Type B pancreatic cell (in vitro differentiated cells): ENCODE measurements around the gene AGR3. TPM values are rescaled to one million over a fixed set of nuclear protein-coding genes. Genes with fewer than 3 reads are reported as not detected.

Source experiments
- DNase-seq: peaks from one replicate; pipeline ENCODE4 v3.0.0; 2021; ENCODE audit warnings: mixed read lengths; ENCODE audit not compliant: unreplicated experiment; ENCODE audit errors: extremely low spot score
- H3K27ac Mint-ChIP-seq: 2 replicates; pipeline ENCODE4 v1.8.0; 2021; ENCODE audit warnings: mild to moderate bottlenecking, mixed read lengths
- H3K27me3 Mint-ChIP-seq: 2 replicates; pipeline ENCODE4 v1.8.0; 2021; ENCODE audit warnings: mixed read lengths
- H3K36me3 Mint-ChIP-seq: 2 replicates; pipeline ENCODE4 v1.8.0; 2021; ENCODE audit warnings: mixed read lengths
- H3K4me1 Mint-ChIP-seq: one replicate; pipeline ENCODE4 v1.8.0; 2021; ENCODE audit warnings: mixed read lengths; ENCODE audit not compliant: unreplicated experiment
- H3K4me3 Mint-ChIP-seq: 2 replicates; pipeline ENCODE4 v1.8.0; 2021; ENCODE audit warnings: mild to moderate bottlenecking, mixed read lengths
- H3K9me3 Mint-ChIP-seq: 2 replicates; pipeline ENCODE4 v1.8.0; 2021; ENCODE audit warnings: mixed read lengths
- CTCF ChIP-seq: fragments of 200-600 bp; sonication (generic); conservative IDR thresholded peaks from 2 replicates; pipeline ENCODE4 v1.5.0; 2021; ENCODE audit warnings: antibody characterized with exemption, mild to moderate bottlenecking
- total RNA-seq: library from RNA; stranded (reverse); gene quantifications from 2 replicates; pipeline ENCODE4 v1.2.1, GENCODE V29; 2021; ENCODE audit warnings: low replicate concordance

The AGR3 gene
- total RNA-seq, 1 donor from 2014 or later: 5.2 TPM

GRCh38 chr7:16900209-16900768 lies 18.5 kb upstream of the AGR3 start:
- no peak for DNase-seq
- Mint-ChIP-seq H3K36me3 (no peaks in the 10 kb centered on the region), H3K4me1 (peaks cover 3% of the 10 kb centered on the region), H3K9me3 (peaks cover 13% of the 10 kb centered on the region), H3K27ac (no peak overlapping the region), H3K27me3 (no peaks in the 10 kb centered on the region), H3K4me3 (no peak overlapping the region)
- TF ChIP-seq CTCF: no peak

- no peak for DNase-seq
- no peak for TF ChIP-seq CTCF
- peaks cover 5% of the 10 kb centered on the region for H3K4me1 Mint-ChIP-seq
- H3K27me3 Mint-ChIP-seq: no peaks in the 10 kb centered on the region
- H3K9me3 Mint-ChIP-seq: peaks cover 9% of the 10 kb centered on the region
- H3K36me3 Mint-ChIP-seq: no peaks in the 10 kb centered on the region
- no peak overlapping the region for H3K27ac Mint-ChIP-seq
- no peak overlapping the region for H3K4me3 Mint-ChIP-seq
Measured at GRCh38 chr7:16891874-16892643, 10.3 kb upstream of the AGR3 start.

DNA sequence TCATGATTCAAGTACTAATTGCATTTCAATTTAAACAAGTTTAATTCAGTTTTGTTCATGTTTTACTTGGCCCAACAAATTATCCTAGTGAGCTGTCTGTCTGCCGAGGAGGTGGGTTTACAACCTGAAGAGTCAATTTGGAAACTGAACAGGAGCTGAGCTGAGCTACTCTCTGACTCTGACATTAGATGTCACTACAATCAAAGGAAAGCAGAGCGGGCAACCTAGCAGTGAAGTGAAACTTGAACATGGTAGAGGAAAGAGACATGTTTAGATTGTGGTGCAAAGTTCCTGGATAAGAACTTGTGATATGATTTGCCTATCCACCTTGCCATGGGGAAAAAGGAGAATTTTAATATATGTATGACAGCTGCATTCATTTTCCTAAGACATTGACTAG lies 9.6 kb upstream of the AGR3 start:
- Mint-ChIP-seq H3K9me3 (peaks cover 8% of the 10 kb centered on the region), H3K4me3 (no peak overlapping the region), H3K27ac (peak overlapping the region; percentile 31), H3K4me1 (peaks cover 5% of the 10 kb centered on the region), H3K27me3 (no peaks in the 10 kb centered on the region), H3K36me3 (no peaks in the 10 kb centered on the region)
- peak; percentile 67 for TF ChIP-seq CTCF
- DNase-seq: no peak

DNA sequence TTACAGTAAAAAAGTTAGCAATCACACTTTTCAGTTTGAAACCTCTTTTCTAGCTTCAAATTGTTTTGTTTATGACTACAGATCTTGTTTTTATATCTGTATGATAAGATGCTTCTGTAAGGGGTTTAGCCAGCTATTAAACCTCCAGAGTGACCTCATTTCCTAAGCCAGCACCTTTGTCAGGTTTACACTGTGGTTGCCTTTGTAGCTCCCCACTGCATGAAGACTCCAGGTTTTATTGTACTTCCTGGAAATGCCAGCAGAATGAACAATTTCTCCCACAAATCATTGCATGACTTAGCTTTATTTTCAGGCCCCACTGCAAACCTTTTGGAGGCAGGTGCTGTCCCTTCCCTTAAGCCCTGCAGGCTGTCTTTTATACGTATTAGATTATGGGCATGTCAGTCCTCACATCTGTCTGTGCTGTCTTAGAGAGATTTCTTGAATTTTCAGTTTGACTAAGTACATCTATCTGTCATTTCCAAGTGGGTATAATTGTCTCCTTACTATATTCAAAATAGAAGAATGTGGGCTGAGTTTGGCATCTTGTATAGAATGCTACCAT lies 8.2 kb upstream of the AGR3 start:
- no peaks in the 10 kb centered on the region for H3K27me3 Mint-ChIP-seq
- no peak for TF ChIP-seq CTCF
- DNase-seq: no peak
- peaks cover 5% of the 10 kb centered on the region for H3K4me1 Mint-ChIP-seq
- no peak overlapping the region for H3K27ac Mint-ChIP-seq
- H3K9me3 Mint-ChIP-seq: peaks cover 4% of the 10 kb centered on the region
- no peaks in the 10 kb centered on the region for H3K36me3 Mint-ChIP-seq
- H3K4me3 Mint-ChIP-seq: no peak overlapping the region

DNA sequence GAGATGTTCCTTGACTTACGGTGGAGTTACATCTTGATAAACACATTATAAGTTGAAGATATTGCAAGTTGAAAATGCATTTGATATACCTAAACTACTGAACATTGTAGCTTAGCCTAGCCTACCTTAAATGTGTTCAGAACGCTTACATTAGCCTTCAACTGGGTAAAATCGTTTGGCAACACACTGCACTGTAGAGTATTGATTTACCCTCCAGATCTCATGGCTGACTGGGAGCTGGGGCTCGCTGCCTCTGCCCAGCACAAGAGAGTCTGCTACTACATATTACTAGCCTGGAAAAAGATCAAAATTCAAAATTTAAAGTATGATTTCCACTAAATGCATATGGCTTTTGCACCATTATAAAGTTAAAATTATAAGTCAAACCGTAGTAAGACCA lies 7.5 kb upstream of the AGR3 start:
- H3K27me3 Mint-ChIP-seq: no peaks in the 10 kb centered on the region
- H3K4me1 Mint-ChIP-seq: peaks cover 5% of the 10 kb centered on the region
- no peaks in the 10 kb centered on the region for H3K36me3 Mint-ChIP-seq
- H3K4me3 Mint-ChIP-seq: no peak overlapping the region
- H3K27ac Mint-ChIP-seq: no peak overlapping the region
- TF ChIP-seq CTCF: no peak
- DNase-seq: no peak
- no peaks in the 10 kb centered on the region for H3K9me3 Mint-ChIP-seq
